HepG2 (cell line): ENCODE results near the gene WSCD1. TPM values are rescaled to one million over a fixed set of nuclear protein-coding genes. Genes with fewer than 3 reads are reported as not detected.

Experiments
- ATAC-seq: fragments of 200-7000 bp; cut with Tn5 transposase; 3 replicates; pipeline ENCODE4 v1.9.1; 2020; ENCODE audit warnings: mild to moderate bottlenecking, moderate library complexity
- BruUV-seq: library from RNA; stranded (reverse); fragments of 400-500 nt; replicated peaks from 2 replicates; lab custom pipeline; 2021; lab: Mats Ljungman, UMichigan
- CTCF ChIA-PET: fragments of 300-600 bp; formaldehyde crosslinking; extraction: SDS; loops from one replicate; lab custom pipeline; 2021; ENCODE audit warnings: low total read pairs, inconsistent platforms, low intra/inter-chr PET ratio; lab: Yijun Ruan, JAX
- POLR2A ChIA-PET: fragments of 350-600 bp; sonication (Branson Sonifier 250); formaldehyde crosslinking; loops from one replicate; lab custom pipeline; 2020; ENCODE audit warnings: antibody characterized with exemption, inconsistent platforms; lab: Yijun Ruan, JAX
- DNase-seq: peaks from one replicate; pipeline ENCODE4 v3.0.0-alpha.2; 2015; ENCODE audit warnings: low spot score
- FAIRE-seq: peaks from 3 replicates; lab custom pipeline; 2011; peaks lifted over from hg19 to GRCh38; lab: Jason Lieb, UNC
- H2AFZ ChIP-seq: one replicate; pipeline ENCODE4 v1.6.1; 2011; ENCODE audit warnings: low read length, inconsistent platforms
- H3K27ac ChIP-seq: fragments of 300-600 bp; 3 replicates; pipeline ENCODE4 v1.8.0; 2011; ENCODE audit warnings: mixed run types, mild to moderate bottlenecking, mixed read lengths, low read length, inconsistent platforms; ENCODE audit not compliant: insufficient read depth; ENCODE audit errors: extremely low read length
- H3K27me3 ChIP-seq, 2 experiments: fragments of 200-600 bp in 1 of 2; 2 replicates in 1 of 2; 3 replicates in 1 of 2; pipeline versions ENCODE4 v1.6.0 to v1.8.0; 2011; ENCODE audit warnings: low read length in 2 of 2, mild to moderate bottlenecking in 2 of 2, moderate library complexity in 2 of 2, inconsistent platforms in 1 of 2; ENCODE audit not compliant: insufficient read depth in 2 of 2, control insufficient read depth in 1 of 2
- H3K36me3 ChIP-seq, 2 experiments: fragments of 200-600 bp in 1 of 2; replicated peaks in 1 of 2; 2 replicates in 1 of 2; 3 replicates in 1 of 2; pipeline versions ENCODE4 v1.5.1 to v1.8.0; 2011; ENCODE audit warnings: low read length in 2 of 2, inconsistent platforms in 1 of 2; ENCODE audit not compliant: insufficient read depth in 2 of 2, control insufficient read depth in 1 of 2
- H3K4me1 ChIP-seq: 2 replicates; pipeline ENCODE4 v1.5.1; 2012; ENCODE audit warnings: low read length, inconsistent platforms; ENCODE audit not compliant: insufficient read depth
- H3K4me2 ChIP-seq: 2 replicates; pipeline ENCODE4 v1.6.0; 2011; ENCODE audit warnings: low read depth, low read length, inconsistent platforms
- H3K4me3 ChIP-seq, 3 experiments: fragments of 200-600 bp in 1 of 3; sonication (generic), shearing (Covaris generic) in 1 of 3; replicated peaks in 1 of 3; 2 replicates each; pipeline ENCODE4 v1.5.1; 2011 to 2016; ENCODE audit warnings: low read length in 3 of 3, inconsistent platforms in 2 of 3, low read depth in 2 of 3, mild to moderate bottlenecking in 2 of 3, control low read depth in 1 of 3, mixed read lengths in 1 of 3; ENCODE audit not compliant: insufficient read depth in 1 of 3
- H3K79me2 ChIP-seq: one replicate; pipeline ENCODE4 v1.6.1; 2011; ENCODE audit warnings: low read length, inconsistent platforms; ENCODE audit not compliant: insufficient read depth
- H3K9ac ChIP-seq: 2 replicates; pipeline ENCODE4 v1.6.0; 2011; ENCODE audit warnings: mild to moderate bottlenecking, low read depth, low read length, inconsistent platforms; ENCODE audit not compliant: insufficient read depth
- H3K9me3 ChIP-seq: 2 replicates; pipeline ENCODE4 v1.5.1; 2012; ENCODE audit warnings: mild to moderate bottlenecking, low read length
- H4K20me1 ChIP-seq: 2 replicates; pipeline ENCODE4 v1.6.0; 2011; ENCODE audit warnings: inconsistent platforms, mild to moderate bottlenecking, low read length, moderate library complexity; ENCODE audit not compliant: insufficient read depth
- JARID2 ChIP-seq: sonication (generic); formaldehyde crosslinking; IDR thresholded peaks from 2 replicates; pipeline ENCODE4 v1.8.1; 2023; ENCODE audit warnings: missing genetic modification reagents, inconsistent platforms; ENCODE audit not compliant: insufficient replicate concordance
- KDM4B ChIP-seq: sonication (generic); formaldehyde crosslinking; IDR thresholded peaks from 2 replicates; pipeline ENCODE4 v1.4.0; 2020; ENCODE audit warnings: missing genetic modification reagents
- MEIS1 ChIP-seq: sonication (generic); formaldehyde crosslinking; IDR thresholded peaks from 2 replicates; pipeline ENCODE4 v1.9.0; 2021; ENCODE audit warnings: mild to moderate bottlenecking, missing genetic modification reagents, moderate library complexity, borderline replicate concordance
- NFIB ChIP-seq: sonication (generic); formaldehyde crosslinking; IDR thresholded peaks from 2 replicates; pipeline ENCODE4 v1.9.0; 2021; ENCODE audit warnings: missing genetic modification reagents, mild to moderate bottlenecking, borderline replicate concordance
- PCBP2 ChIP-seq: fragments of 200-400 bp; formaldehyde crosslinking; optimal IDR thresholded peaks from 2 replicates; pipeline ENCODE3; 2018; ENCODE audit warnings: low read length, low read depth; ENCODE audit not compliant: poor library complexity, severe bottlenecking
- PHF21A ChIP-seq: sonication (generic); formaldehyde crosslinking; IDR thresholded peaks from 2 replicates; pipeline ENCODE4 v1.5.0; 2020; ENCODE audit warnings: mild to moderate bottlenecking, missing genetic modification reagents
- RELA ChIP-seq: sonication (generic); formaldehyde crosslinking; IDR thresholded peaks from 2 replicates; pipeline ENCODE4 v1.4.0; 2020; ENCODE audit warnings: missing genetic modification reagents
- SMAD9 ChIP-seq: sonication (generic); formaldehyde crosslinking; IDR thresholded peaks from 2 replicates; pipeline ENCODE4 v1.5.1; 2020; ENCODE audit warnings: mild to moderate bottlenecking, missing genetic modification reagents
- SPEN ChIP-seq: sonication (generic); formaldehyde crosslinking; IDR thresholded peaks from 2 replicates; pipeline ENCODE4 v1.5.1; 2020; ENCODE audit warnings: low read depth, mild to moderate bottlenecking, missing genetic modification reagents
- ZFP36L2 ChIP-seq: sonication (generic); formaldehyde crosslinking; IDR thresholded peaks from 2 replicates; pipeline ENCODE4 v1.4.0; 2020; ENCODE audit warnings: missing genetic modification reagents
- ZFP37 ChIP-seq: sonication (generic); formaldehyde crosslinking; IDR thresholded peaks from 2 replicates; pipeline ENCODE4 v1.4.0; 2020; ENCODE audit warnings: missing genetic modification reagents, borderline replicate concordance
- ZNF136 ChIP-seq: sonication (generic); formaldehyde crosslinking; IDR thresholded peaks from 2 replicates; pipeline ENCODE4 v1.8.1; 2022; ENCODE audit warnings: low read depth, mild to moderate bottlenecking, moderate library complexity, missing genetic modification reagents
- ZNF235 ChIP-seq: sonication (generic); formaldehyde crosslinking; IDR thresholded peaks from 2 replicates; pipeline ENCODE4 v1.8.1; 2023; ENCODE audit warnings: mild to moderate bottlenecking, missing genetic modification reagents, borderline replicate concordance
- ZNF276 ChIP-seq: sonication (generic); formaldehyde crosslinking; IDR thresholded peaks from 2 replicates; pipeline ENCODE4 v1.4.0; 2020; ENCODE audit warnings: mild to moderate bottlenecking, low read depth, missing genetic modification reagents
- ZNF430 ChIP-seq: sonication (generic); formaldehyde crosslinking; IDR thresholded peaks from 2 replicates; pipeline ENCODE4 v1.9.0; 2021; ENCODE audit warnings: mild to moderate bottlenecking, missing genetic modification reagents
- ZNF549 ChIP-seq: sonication (generic); formaldehyde crosslinking; IDR thresholded peaks from 2 replicates; pipeline ENCODE4 v1.5.0; 2020; ENCODE audit warnings: missing genetic modification reagents
- WGBS: methylation state at CpG from one replicate; pipeline ENCODE4 v1.1.6; 2017; ENCODE audit warnings: low lambda C conversion rate; 5-methylcytosine and 5-hydroxymethylcytosine counted together
- in situ Hi-C: cut with HindIII; loops from 2 replicates; pipeline ENCODE4 v1.10.0; 2017; ENCODE audit warnings: low pct_unique_long_range_greater_than_20kb; ENCODE audit not compliant: extremely low pct_ligation_motif_present
- intact Hi-C: fragments of 100-400 bp; cut with micrococcal nuclease; formaldehyde crosslinking; loops from one replicate; pipeline ENCODE4 v1.10.0; 2022; ENCODE audit not compliant: unreplicated experiment
- polyA plus RNA-seq, 8 experiments: library from polyadenylated mRNA; depleted of rRNA in 3 of 8; stranded (reverse) in 7 of 8; unstranded in 1 of 8; fragments of >200 nt; fragmentation: Illumina TruSeq in 4 of 8; extraction: Trizol in 4 of 8; gene quantifications; 2 replicates each; pipeline versions ENCODE4 v1.2.1 to v1.2.3, GENCODE V29; 2011 to 2016; ENCODE audit warnings: low read depth in 4 of 8, missing spikeins in 1 of 8, mixed read lengths in 1 of 8; ENCODE audit not compliant: insufficient read depth in 1 of 8
- total RNA-seq, 5 experiments: library from RNA; depleted of rRNA; stranded (reverse); fragments of >200 nt; fragmentation: Illumina TruSeq; extraction: Trizol; gene quantifications; 2 replicates each; pipeline ENCODE4 v1.2.3, GENCODE V29; 2016; ENCODE audit warnings: low read depth in 1 of 5
- TF ChIP-seq, protein P1 (sequence below): sonication (generic); formaldehyde crosslinking; IDR thresholded peaks from 2 replicates; pipeline ENCODE4 v1.4.0; 2020; ENCODE audit warnings: missing genetic modification reagents

The WSCD1 gene
- total and polyA plus RNA-seq, 2 of the 13 experiments (the other 11 are each of a cell fraction or from before 2014, with no cell fraction given): 0.24 to 2.7 TPM

GRCh38 chr17:6138761-6139446, 68.7 kb downstream of the WSCD1 start (continued):
- no peak for TF ChIP-seq PCBP2
- TF ChIP-seq NFIB (CRISPR knock-in tag): no peak
- TF ChIP-seq MEIS1 (CRISPR knock-in tag): no peak
- TF ChIP-seq, all 625 proteins: peak for 0

GRCh38 chr17:6139447-6139832, 69.3 kb downstream of the WSCD1 start:
- H3K79me2 ChIP-seq: no peaks in the 10 kb centered on the region
- POLR2A ChIA-PET: no interaction called here
- H3K4me3 ChIP-seq: no peak overlapping the region
- H3K27ac ChIP-seq: no peak overlapping the region
- no peak for ATAC-seq
- H3K27me3 ChIP-seq: peaks cover 0 to 6% of the 10 kb centered on the region in 2 experiments; a peak in 1 of 5 replicates
- no peak for DNase-seq
- intact Hi-C loops (no loop called here), in situ Hi-C loops (no loop called here)
- H3K9me3 ChIP-seq: no peaks in the 10 kb centered on the region
- no peaks in the 10 kb centered on the region for H3K4me1 ChIP-seq
- H3K9ac ChIP-seq: no peak overlapping the region
- H4K20me1 ChIP-seq: no peaks in the 10 kb centered on the region
- no peak for FAIRE-seq
- TF ChIP-seq SPEN (CRISPR knock-in tag) (no peak), PHF21A (CRISPR knock-in tag) (no peak), KDM4B (CRISPR knock-in tag) (no peak), JARID2 (CRISPR knock-in tag) (no peak), SMAD9 (CRISPR knock-in tag) (no peak), ZFP37 (CRISPR knock-in tag) (no peak), ZNF430 (no peak), ZNF276 (CRISPR knock-in tag) (no peak), ZNF235 (CRISPR knock-in tag) (no peak), ZNF549 (CRISPR knock-in tag) (no peak), ZFP36L2 (CRISPR knock-in tag) (no peak), RELA (CRISPR knock-in tag) (no peak), ZNF136 (no peak)
- TF ChIP-seq, protein P1, sequence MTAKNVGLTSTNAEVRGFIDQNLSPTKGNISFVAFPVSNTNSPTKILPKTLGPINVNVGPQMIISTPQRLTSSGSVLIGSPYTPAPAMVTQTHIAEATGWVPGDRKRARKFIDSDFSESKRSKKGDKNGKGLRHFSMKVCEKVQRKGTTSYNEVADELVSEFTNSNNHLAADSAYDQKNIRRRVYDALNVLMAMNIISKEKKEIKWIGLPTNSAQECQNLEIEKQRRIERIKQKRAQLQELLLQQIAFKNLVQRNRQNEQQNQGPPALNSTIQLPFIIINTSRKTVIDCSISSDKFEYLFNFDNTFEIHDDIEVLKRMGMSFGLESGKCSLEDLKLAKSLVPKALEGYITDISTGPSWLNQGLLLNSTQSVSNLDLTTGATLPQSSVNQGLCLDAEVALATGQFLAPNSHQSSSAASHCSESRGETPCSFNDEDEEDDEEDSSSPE (CRISPR knock-in tag): no peak
- H3K4me2 ChIP-seq: no peak overlapping the region
- H3K36me3 ChIP-seq: no peaks in the 10 kb centered on the region
- no TSS peak for BruUV-seq
- 60% methylated on average over 8 of the region's 8 CpGs for WGBS
- no peak overlapping the region for H2AFZ ChIP-seq
- CTCF ChIA-PET: no interaction called here
